B cell (primary cell): ENCODE data around the gene EFCC1. TPM values are rescaled to one million over a fixed set of nuclear protein-coding genes. Genes with fewer than 3 reads are reported as not detected.

ENCODE experiments used
- ATAC-seq: fragments of 200-7000 bp; cut with Tn5 transposase; one replicate; pipeline ENCODE4 v1.10.0; 2021; ENCODE audit warnings: low read depth, mild to moderate bottlenecking, moderate number of reproducible peaks, moderate library complexity
- CTCF ChIA-PET: fragments of 350-600 bp; sonication (Branson Sonifier 250); formaldehyde crosslinking; loops from one replicate; lab custom pipeline; 2021; ENCODE audit warnings: antibody characterized with exemption, inconsistent platforms; lab: Charles Lee
- POLR2A ChIA-PET: fragments of 350-600 bp; sonication (Branson Sonifier 250); formaldehyde crosslinking; loops from one replicate; lab custom pipeline; 2021; ENCODE audit warnings: antibody characterized with exemption; lab: Charles Lee
- DNase-seq: peaks from one replicate; pipeline ENCODE4 v3.0.0; 2013
- H2AFZ ChIP-seq: 2 replicates; pipeline ENCODE4 v1.6.1; 2012; ENCODE audit warnings: mild to moderate bottlenecking, low read depth, low read length; ENCODE audit not compliant: insufficient read depth, poor library complexity, severe bottlenecking
- H3K27ac ChIP-seq, 2 donors: 1 replicate in 1 of 2; 2 replicates in 1 of 2; pipeline ENCODE4 v1.5.1; 2012 to 2013; ENCODE audit warnings: low read length in 2 of 2, mild to moderate bottlenecking in 2 of 2, moderate library complexity in 1 of 2
- H3K27me3 ChIP-seq, 4 experiments: fragments of 200-600 bp in 1 of 4; sonication (generic) in 1 of 4; replicated peaks in 1 of 4; 1 replicate in 2 of 4; 2 replicates in 2 of 4; pipeline versions ENCODE4 v1.6.1 to v1.7.0; 2013 to 2016; ENCODE audit warnings: low read length in 3 of 4, mild to moderate bottlenecking in 2 of 4, mixed read lengths in 1 of 4, moderate library complexity in 1 of 4; ENCODE audit not compliant: insufficient read depth in 4 of 4, control insufficient read depth in 3 of 4; ENCODE audit errors: control extremely low read depth in 1 of 4
- H3K36me3 ChIP-seq, 2 experiments: replicated peaks in 1 of 2; 1 replicate in 1 of 2; 2 replicates in 1 of 2; pipeline versions ENCODE4 v1.6.1 to v1.7.1; 2013; ENCODE audit warnings: low read length in 1 of 2; ENCODE audit not compliant: insufficient read depth in 2 of 2, control insufficient read depth in 1 of 2; ENCODE audit errors: control extremely low read depth in 1 of 2, extremely low read depth in 1 of 2
- H3K4me1 ChIP-seq, 2 donors: fragments of 200-600 bp in 1 of 2; sonication (generic) in 1 of 2; 1 replicate in 1 of 2; 2 replicates in 1 of 2; pipeline versions ENCODE4 v1.5.1 to v1.6.1; 2013 to 2017; ENCODE audit warnings: low read length in 2 of 2; ENCODE audit not compliant: control insufficient read depth in 2 of 2, insufficient read depth in 2 of 2
- H3K4me2 ChIP-seq: replicated peaks from 2 replicates; pipeline ENCODE3; 2012; ENCODE audit warnings: mild to moderate bottlenecking, low read depth, low read length; ENCODE audit not compliant: poor library complexity, severe bottlenecking
- H3K4me3 ChIP-seq, 5 experiments: fragments of 200-600 bp in 1 of 5; sonication (generic) in 1 of 5; 1 replicate in 3 of 5; 2 replicates in 2 of 5; pipeline versions ENCODE4 v1.5.1 to v1.7.0; 2011 to 2016; ENCODE audit warnings: low read length in 4 of 5, mild to moderate bottlenecking in 4 of 5, low read depth in 2 of 5, control low read depth in 1 of 5, moderate library complexity in 1 of 5; ENCODE audit not compliant: insufficient read depth in 1 of 5; ENCODE audit errors: control extremely low read depth in 1 of 5, extremely low read depth in 1 of 5
- H3K79me2 ChIP-seq: fragments of 200-600 bp; sonication (generic); one replicate; pipeline ENCODE4 v1.6.0; 2016; ENCODE audit warnings: low read length; ENCODE audit not compliant: control insufficient read depth, insufficient read depth
- H3K9ac ChIP-seq: fragments of 200-600 bp; sonication (generic); 2 replicates; pipeline ENCODE4 v1.6.1; 2017; ENCODE audit warnings: mild to moderate bottlenecking, low read length, moderate library complexity
- H3K9me3 ChIP-seq, 3 donors: one replicate each; pipeline versions ENCODE4 v1.6.1 to v1.7.1; 2013; ENCODE audit warnings: low read length in 2 of 3; ENCODE audit not compliant: control insufficient read depth in 2 of 3, insufficient read depth in 1 of 3; ENCODE audit errors: control extremely low read depth in 1 of 3
- H4K20me1 ChIP-seq: 2 replicates; pipeline ENCODE4 v1.6.0; 2012; ENCODE audit warnings: mild to moderate bottlenecking, low read length; ENCODE audit not compliant: insufficient read depth, control insufficient read depth, poor library complexity, severe bottlenecking
- H3K27ac Mint-ChIP-seq: one replicate; pipeline ENCODE4 v1.8.0; 2021; ENCODE audit warnings: mixed read lengths
- H3K27me3 Mint-ChIP-seq: one replicate; pipeline ENCODE4 v1.8.0; 2021; ENCODE audit warnings: mixed read lengths
- H3K4me1 Mint-ChIP-seq: one replicate; pipeline ENCODE4 v1.8.0; 2021; ENCODE audit warnings: mixed read lengths
- H3K4me3 Mint-ChIP-seq: one replicate; pipeline ENCODE4 v1.8.0; 2021; ENCODE audit warnings: mixed read lengths
- H3K9me3 Mint-ChIP-seq: one replicate; pipeline ENCODE4 v1.8.0; 2022; ENCODE audit warnings: mixed read lengths; ENCODE audit not compliant: insufficient read depth
- CTCF ChIP-seq: fragments of 200-600 bp; IDR thresholded peaks from one replicate; pipeline ENCODE4 v1.8.0; 2022; ENCODE audit warnings: antibody characterized with exemption, mild to moderate bottlenecking
- EZH2 ChIP-seq: IDR thresholded peaks from 2 replicates; pipeline ENCODE4 v1.6.1; 2012; ENCODE audit warnings: borderline replicate concordance, low read depth, mild to moderate bottlenecking, moderate library complexity, low read length; ENCODE audit not compliant: insufficient read depth, poor library complexity, severe bottlenecking
- whole genome bisulfite sequencing: methylation state at CpG from one replicate; pipeline ENCODE4 v1.1.5; 2013; ENCODE audit warnings: missing lambda C conversion rate; ENCODE audit not compliant: insufficient coverage; 5-methylcytosine and 5-hydroxymethylcytosine counted together
- intact Hi-C: fragments of 100-400 bp; cut with micrococcal nuclease; formaldehyde crosslinking; loops from one replicate; pipeline ENCODE4 v1.10.0; 2022
- polyA plus RNA-seq: library from polyadenylated mRNA; depleted of rRNA; stranded (reverse); fragments of >200 nt; gene quantifications from 2 replicates; pipeline ENCODE4 v1.2.3, GENCODE V29; 2012
- total RNA-seq, 2 donors: library from RNA; stranded (reverse); fragments of 120-200 nt in 1 of 2; gene quantifications; 1 replicate in 1 of 2; 2 replicates in 1 of 2; pipeline versions ENCODE4 v1.2.3 to v1.2.4, GENCODE V29; 2013 to 2022

The EFCC1 gene
- total and polyA plus RNA-seq, 2 donors (not counting 1 experiment from before 2014, with no cell fraction given): 0.06 TPM; not detected in 1

- Histone ChIP-seq H2AFZ (no peak overlapping the region), H3K4me1 (peaks cover 20 to 22% of the 10 kb centered on the region in 2 donors), H3K9me3 (peaks cover 0 to 11% (median 0%) of the 10 kb centered on the region in 3 donors), H3K79me2 (no peaks in the 10 kb centered on the region), H3K4me3 (no peak overlapping the region), H3K27ac (no peak overlapping the region), H4K20me1 (no peaks in the 10 kb centered on the region), H3K4me2 (no peak overlapping the region), H3K27me3 (no peaks in the 10 kb centered on the region), H3K36me3 (no peaks in the 10 kb centered on the region), H3K9ac (no peak overlapping the region)
- TF ChIP-seq EZH2: no peak
- TF ChIP-seq CTCF: no peak
- Mint-ChIP-seq H3K9me3 (no peaks in the 10 kb centered on the region), H3K4me3 (no peak overlapping the region), H3K4me1 (peaks cover 37% of the 10 kb centered on the region), H3K27ac (no peak overlapping the region), H3K27me3 (no peaks in the 10 kb centered on the region)
- DNase-seq (no peak), ATAC-seq (no peak)
- ChIA-PET POLR2A (interaction anchor here (0.7 kb wide), 1 partner anchor 213 kb away, joined by 4 read pairs; no protein-coding TSS in a partner anchor), CTCF (interaction anchor here (0.8 to 9.1 kb wide), 6 partner anchors 8 to 224 kb away, joined by 3 to 134 read pairs (median 4); no protein-coding TSS in a partner anchor)
- 64% methylated on average over 12 of the region's 15 CpGs for WGBS
- intact Hi-C loops: no loop called here
These were observed 21.3 kb downstream of the EFCC1 start for GRCh38 chr3:129022114-129023007.

- Mint-ChIP-seq H3K9me3 (no peaks in the 10 kb centered on the region), H3K4me3 (no peak overlapping the region), H3K27me3 (no peaks in the 10 kb centered on the region), H3K27ac (no peak overlapping the region), H3K4me1 (peaks cover 30% of the 10 kb centered on the region)
- intact Hi-C loops: no loop called here
- Histone ChIP-seq H3K4me3 (no peak overlapping the region), H3K79me2 (no peaks in the 10 kb centered on the region), H3K27me3 (no peaks in the 10 kb centered on the region), H2AFZ (no peak overlapping the region), H4K20me1 (no peaks in the 10 kb centered on the region), H3K9me3 (peaks cover 0 to 10% (median 0%) of the 10 kb centered on the region in 3 donors), H3K9ac (no peak overlapping the region), H3K4me2 (no peak overlapping the region), H3K4me1 (peaks cover 17 to 20% of the 10 kb centered on the region in 2 donors), H3K27ac (no peak overlapping the region), H3K36me3 (no peaks in the 10 kb centered on the region)
- ChIA-PET CTCF (interaction anchor here (1.0 to 1.8 kb wide), 4 partner anchors 9 to 223 kb away, joined by 3 to 4 read pairs (median 4); no protein-coding TSS in a partner anchor), POLR2A (interaction anchor here (0.7 kb wide), 1 partner anchor 212 kb away, joined by 4 read pairs; no protein-coding TSS in a partner anchor)
- no peak for DNase-seq
- WGBS: no CpG with 5 or more reads among the region's 1 CpG
- TF ChIP-seq CTCF: no peak
- TF ChIP-seq EZH2: no peak
- ATAC-seq: no peak
These were observed 21.9 kb downstream of the EFCC1 start for GRCh38 chr3:129023008-129023358.
